NCI-H1930 (cell line): ENCODE data around the gene P2RY8.
"Not testable (repeated sequence)": the region's sequence is repeated elsewhere in the genome, so short reads cannot be mapped to it uniquely, and the experiment has no call there.

Experiments used
- DNase-seq, 2 experiments: peaks; one replicate each; lab custom pipeline; 2025; lab: John Stamatoyannopoulos, UW

Gene P2RY8

GRCh38 chrX:1487401-1487800 is 49.6 kb downstream of the P2RY8 start:
- DNase-seq, result no peak

GRCh38 chrX:1486749-1487361 is 50.1 kb downstream of the P2RY8 start:
- no peak for DNase-seq

GRCh38 chrX:1486177-1486576 is 50.8 kb downstream of the P2RY8 start:
- no peak for DNase-seq

- DNase-seq, result no peak
These were observed 52.0 kb downstream of the P2RY8 start for GRCh38 chrX:1485033-1485432.

GRCh38 chrX:1484638-1485019 is 52.4 kb downstream of the P2RY8 start:
- no peak for DNase-seq

- DNase-seq, result no peak
These were observed 52.9 kb downstream of the P2RY8 start for GRCh38 chrX:1483843-1484637.

GRCh38 chrX:1482530-1482928 is 54.5 kb downstream of the P2RY8 start:
- DNase-seq, result not testable (repeated sequence)

GRCh38 chrX:1481636-1482529 is 55.1 kb downstream of the P2RY8 start:
- DNase-seq, result no peak

GRCh38 chrX:1480082-1480785 is 56.8 kb downstream of the P2RY8 start:
- DNase-seq, result no peak

- no peak for DNase-seq
These were observed 59.1 kb downstream of the P2RY8 start for GRCh38 chrX:1477801-1478458.

GRCh38 chrX:1477229-1477628 is 59.8 kb downstream of the P2RY8 start:
- no peak for DNase-seq

GRCh38 chrX:1476682-1477081 is 60.3 kb downstream of the P2RY8 start:
- no peak for DNase-seq

GRCh38 chrX:1475881-1476280 is 61.1 kb downstream of the P2RY8 start:
- DNase-seq, result no peak

GRCh38 chrX:1475481-1475880 is 61.5 kb downstream of the P2RY8 start:
- DNase-seq, result no peak

GRCh38 chrX:1474593-1474992 is 62.4 kb downstream of the P2RY8 start:
- DNase-seq, result not testable (repeated sequence)

- no peak for DNase-seq
These were observed 64.0 kb downstream of the P2RY8 start for GRCh38 chrX:1472975-1473374.

GRCh38 chrX:1468250-1468772 is 68.7 kb downstream of the P2RY8 start:
- no peak for DNase-seq

GRCh38 chrX:1466971-1467561 is 69.9 kb downstream of the P2RY8 start:
- DNase-seq, result no peak

- DNase-seq, result no peak
These were observed 70.7 kb downstream of the P2RY8 start for GRCh38 chrX:1466232-1466661.

GRCh38 chrX:1465286-1466231 is 71.4 kb downstream of the P2RY8 start:
- no peak for DNase-seq
